Esophagus (tissue), 2 donors: ENCODE results near the gene SCAND1. TPM values are rescaled to one million over a fixed set of nuclear protein-coding genes. Genes with fewer than 3 reads are reported as not detected.
"Not testable (repeated sequence)": the region's sequence is repeated elsewhere in the genome, so short reads cannot be mapped to it uniquely, and the experiment has no call there.

ENCODE experiments used
- H3K27ac ChIP-seq, 2 donors: one replicate each; pipeline ENCODE4 v1.5.1; 2013; ENCODE audit warnings: low read depth in 2 of 2, mild to moderate bottlenecking in 2 of 2, inconsistent platforms in 1 of 2, low read length in 1 of 2, moderate library complexity in 1 of 2
- H3K27me3 ChIP-seq, 2 donors: one replicate each; pipeline ENCODE4 v1.6.1; 2013; ENCODE audit warnings: low read length in 2 of 2, control low read depth in 1 of 2, mild to moderate bottlenecking in 1 of 2; ENCODE audit not compliant: insufficient read depth in 2 of 2, control insufficient read depth in 1 of 2
- H3K36me3 ChIP-seq, 2 donors: one replicate each; pipeline ENCODE4 v1.6.1; 2013; ENCODE audit warnings: low read length in 1 of 2; ENCODE audit not compliant: control insufficient read depth in 2 of 2, insufficient read depth in 2 of 2
- H3K4me1 ChIP-seq, 2 donors: one replicate each; pipeline ENCODE4 v1.6.1; 2013; ENCODE audit warnings: low read length in 1 of 2; ENCODE audit not compliant: control insufficient read depth in 2 of 2, insufficient read depth in 2 of 2
- H3K4me3 ChIP-seq, 2 donors: one replicate each; pipeline ENCODE4 v1.5.1; 2013; ENCODE audit warnings: low read length in 2 of 2, mild to moderate bottlenecking in 2 of 2, low read depth in 1 of 2, moderate library complexity in 1 of 2
- H3K9me3 ChIP-seq, 2 donors: one replicate each; pipeline ENCODE4 v1.6.1; 2013; ENCODE audit warnings: mild to moderate bottlenecking in 2 of 2, low read depth in 1 of 2, low read length in 1 of 2, moderate library complexity in 1 of 2; ENCODE audit not compliant: control insufficient read depth in 2 of 2, insufficient read depth in 1 of 2
- WGBS, 2 donors: extraction: QIAGEN DNeasy Blood & Tissue Kit; methylation state at CpG; one replicate each; pipeline ENCODE4 v1.1.7; 2013; 5-methylcytosine and 5-hydroxymethylcytosine counted together
- polyA plus RNA-seq, 2 donors: library from polyadenylated mRNA; stranded (reverse); fragments of 200-250 nt; gene quantifications; one replicate each; pipeline ENCODE4 v1.2.3, GENCODE V29; 2013
- donor health status: healthy with polysubstance abuse.
- donor health status: Bipolar disorder and iron deficiency.

The SCAND1 gene
- polyA plus RNA-seq, result 100 to 1,000 TPM in 1 of 2 donors, 10 to 100 TPM in 1; 84.5 to 182 TPM

DNA sequence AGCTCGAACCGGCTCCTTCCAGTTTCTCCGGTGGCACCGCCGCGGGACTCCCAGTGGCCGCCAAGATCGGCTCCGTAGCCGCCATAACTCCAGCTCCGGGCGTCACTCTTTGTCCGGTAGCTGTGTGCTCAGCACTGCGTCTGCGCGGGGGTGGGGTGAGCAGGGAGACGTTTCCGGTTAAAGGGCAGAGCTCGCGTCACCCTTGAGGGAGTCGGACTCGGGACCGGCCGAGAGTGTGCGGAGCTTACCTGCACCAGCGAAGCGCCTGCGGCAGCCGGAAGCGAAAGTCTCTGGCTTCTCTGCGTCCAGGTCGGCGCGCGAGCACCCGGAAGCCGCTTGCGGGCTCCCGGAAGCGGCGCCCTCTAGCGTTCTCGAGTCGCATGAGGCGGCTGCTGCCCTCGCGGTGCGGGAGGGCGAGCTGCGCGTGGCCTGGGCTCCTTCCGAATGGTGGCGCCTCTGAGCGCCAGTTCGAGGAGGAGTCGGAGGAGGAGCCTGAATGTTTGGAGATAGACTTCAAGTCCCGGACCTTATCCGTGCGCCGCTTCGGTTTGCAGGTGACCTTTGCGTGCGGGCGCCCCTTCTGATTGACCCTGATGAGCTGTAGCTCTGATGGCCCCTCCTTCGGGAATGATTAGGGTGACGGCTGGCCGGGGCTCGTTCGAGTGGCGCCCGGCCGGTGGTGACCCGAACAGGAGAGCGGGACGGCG is at the start of gene SCAND1:
Gene SCAND1 (minus strand): TSS at position 303 of the 707 bp plus-strand sequence. CDS start 218 bp downstream, at position 85.
- Histone ChIP-seq H3K27me3 (no peaks in the 10 kb centered on the region), H3K4me3 (peak within 1 kb of the TSS; percentile 72 to 98), H3K27ac (peak within 1 kb of the TSS; percentile 100), H3K9me3 (no peaks in the 10 kb centered on the region), H3K36me3 (no peaks in the 10 kb centered on the region), H3K4me1 (no peaks in the 10 kb centered on the region)
- 0% methylated on average over 75 to 76 of the region's 76 CpGs for whole genome bisulfite sequencing, 2 donors

DNA sequence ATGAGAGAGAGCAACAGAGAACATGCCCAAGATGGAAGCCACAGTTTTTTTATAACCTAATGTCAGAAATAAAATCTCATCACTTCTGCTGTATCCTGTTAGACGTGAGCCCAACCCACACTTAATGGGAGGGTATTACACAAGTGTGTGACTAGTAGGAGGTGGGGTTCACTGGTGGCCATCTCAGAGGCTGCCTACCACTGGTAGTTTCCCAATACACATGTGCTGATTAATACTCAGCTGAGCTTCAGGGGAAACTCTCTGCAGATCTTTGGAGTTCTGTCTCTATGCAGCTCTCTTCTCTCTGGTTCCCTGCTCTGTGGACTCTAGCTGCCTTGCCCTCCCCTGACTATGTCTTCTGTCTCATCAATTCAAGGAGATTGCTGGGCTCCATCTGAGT is 49.7 kb upstream of the SCAND1 start:
- no peaks in the 10 kb centered on the region for H3K27me3 ChIP-seq
- H3K4me1 ChIP-seq, result no peaks in the 10 kb centered on the region
- H3K27ac ChIP-seq, result no peak overlapping the region
- H3K36me3 ChIP-seq, result no peaks in the 10 kb centered on the region
- H3K4me3 ChIP-seq, result no peak overlapping the region
- WGBS, 2 donors, result 68 to 70% methylated on average over 1 of the region's 1 CpG
- peaks cover 0 to 2% of the 10 kb centered on the region in 2 donors for H3K9me3 ChIP-seq

DNA sequence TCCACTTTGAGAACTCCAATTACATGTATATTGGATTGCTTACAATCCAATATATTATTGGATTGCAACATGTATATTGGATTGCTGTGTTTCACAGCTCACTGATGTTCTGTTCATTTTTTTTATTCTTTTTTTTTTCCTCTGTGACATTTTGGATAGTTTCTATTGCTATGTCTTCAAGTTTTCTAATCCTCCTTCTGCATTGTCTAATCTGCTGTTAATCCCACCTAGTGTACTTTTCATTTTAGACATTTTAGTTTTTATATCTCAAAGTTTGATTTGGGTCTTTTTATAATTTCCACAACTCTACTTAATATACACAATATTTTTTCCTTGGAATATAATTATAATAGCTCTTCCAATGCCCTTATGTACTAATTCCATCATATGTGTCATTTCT is 48.6 kb upstream of the SCAND1 start:
- peaks cover 0 to 2% of the 10 kb centered on the region in 2 donors for H3K9me3 ChIP-seq
- H3K36me3 ChIP-seq, result no peaks in the 10 kb centered on the region
- no peak overlapping the region for H3K27ac ChIP-seq
- no peaks in the 10 kb centered on the region for H3K4me1 ChIP-seq
- no peak overlapping the region for H3K4me3 ChIP-seq
- H3K27me3 ChIP-seq, result no peaks in the 10 kb centered on the region

DNA sequence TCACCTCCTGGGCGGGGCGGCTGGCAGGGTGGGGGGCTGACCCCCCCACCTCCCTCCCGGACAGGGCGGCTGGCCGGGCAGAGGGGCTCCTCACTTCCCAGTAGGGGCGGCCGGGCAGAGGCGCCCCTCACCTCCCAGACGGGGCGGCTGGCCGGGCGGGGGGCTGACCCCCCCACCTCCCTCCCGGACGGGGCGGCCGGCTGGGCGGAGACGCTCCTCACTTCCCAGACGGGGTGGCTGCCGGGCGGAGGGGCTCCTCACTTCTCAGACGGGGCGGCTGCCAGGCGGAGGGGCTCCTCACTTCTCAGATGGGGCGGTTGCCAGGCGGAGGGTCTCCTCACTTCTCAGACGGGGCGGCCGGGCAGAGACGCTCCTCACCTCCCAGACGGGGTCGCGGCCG is 47.0 kb upstream of the SCAND1 start:
- 93 to 96% methylated on average over 5 to 23 of the region's 34 CpGs for WGBS, 2 donors
- H3K27ac ChIP-seq, H3K9me3 ChIP-seq, H3K4me1 ChIP-seq, H3K36me3 ChIP-seq, H3K4me3 ChIP-seq, H3K27me3 ChIP-seq: not testable (repeated sequence)

DNA sequence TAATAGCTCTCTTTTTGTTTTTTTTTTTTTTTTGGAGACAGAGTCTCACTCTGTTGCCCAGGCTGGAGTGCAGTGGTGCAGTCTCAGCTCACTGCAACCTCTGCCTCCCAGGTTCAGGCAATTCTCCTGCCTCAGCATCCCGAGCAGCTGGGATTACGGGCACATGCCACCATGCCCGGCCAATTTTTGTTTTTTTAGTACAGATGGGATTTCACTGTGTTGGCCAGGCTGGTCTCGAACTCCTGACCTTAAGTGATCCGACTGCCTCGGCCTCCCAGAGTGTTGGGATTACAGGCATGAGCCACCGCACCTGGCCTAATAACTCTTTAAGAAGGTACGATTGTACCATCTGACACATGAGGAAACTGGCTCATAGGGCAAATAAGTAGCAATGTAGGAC is 42.2 kb upstream of the SCAND1 start:
- not testable (repeated sequence) for H3K27me3 ChIP-seq, H3K4me1 ChIP-seq, H3K9me3 ChIP-seq, H3K36me3 ChIP-seq, H3K4me3 ChIP-seq, H3K27ac ChIP-seq
- 95 to 96% methylated on average over 8 of the region's 8 CpGs for WGBS, 2 donors

DNA sequence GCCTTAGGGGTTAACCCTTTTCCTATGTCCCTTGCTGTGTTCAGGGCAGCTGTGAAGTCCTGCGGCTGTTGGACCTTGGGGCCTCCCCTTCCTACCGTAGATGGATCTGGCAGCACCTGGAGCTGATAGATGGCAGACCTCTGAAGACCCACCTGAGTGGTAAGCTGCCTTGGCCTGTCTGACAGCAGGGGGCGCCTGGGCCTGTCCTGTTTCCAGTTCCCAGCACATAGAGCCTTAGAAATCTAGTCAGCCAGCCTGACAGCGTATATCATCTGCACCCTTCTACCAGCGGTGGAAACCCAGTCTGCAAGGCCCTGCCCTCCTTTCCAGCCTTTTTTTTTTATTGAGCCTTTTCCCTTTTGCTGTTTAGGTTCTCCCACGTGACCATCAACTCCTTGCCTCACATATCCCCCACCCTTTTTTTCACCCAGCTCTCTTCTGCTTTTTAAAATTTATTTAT is 40.7 kb upstream of the SCAND1 start:
- no peak overlapping the region for H3K27ac ChIP-seq
- H3K36me3 ChIP-seq, result no peaks in the 10 kb centered on the region
- H3K27me3 ChIP-seq, result no peaks in the 10 kb centered on the region
- no peaks in the 10 kb centered on the region for H3K4me1 ChIP-seq
- H3K4me3 ChIP-seq, result no peak overlapping the region
- WGBS, 2 donors, result 1 to 4% methylated on average over 6 of the region's 6 CpGs
- H3K9me3 ChIP-seq, result no peaks in the 10 kb centered on the region

DNA sequence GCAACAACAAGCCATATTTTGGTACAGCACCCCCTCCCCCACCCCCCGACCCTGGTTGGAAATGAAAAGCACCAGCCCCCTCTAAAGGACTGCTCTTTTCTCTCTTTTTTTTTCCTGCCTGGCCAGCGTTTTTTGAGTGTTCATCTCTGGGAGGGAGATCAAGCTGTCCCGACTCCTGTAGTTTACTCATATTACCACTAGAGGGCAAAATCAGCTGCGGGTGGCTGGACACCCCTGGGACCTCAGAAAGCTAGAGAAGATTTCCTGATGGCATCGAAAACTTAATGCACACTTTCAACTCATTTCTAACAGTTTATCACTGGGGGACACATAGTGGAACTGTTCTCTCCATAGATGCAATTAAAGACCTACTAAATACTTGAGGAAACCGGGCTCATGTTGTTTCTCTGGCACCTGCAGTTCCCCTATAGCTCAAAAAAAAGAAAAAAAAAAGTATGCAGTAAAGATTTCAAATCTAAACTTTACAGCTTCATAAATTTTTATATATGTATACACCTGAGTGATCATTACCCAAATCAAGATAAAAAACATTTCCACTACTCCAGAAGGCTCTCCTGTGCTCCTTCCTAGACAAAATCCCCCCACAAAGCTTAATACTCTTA is 38.5 kb upstream of the SCAND1 start:
- Histone ChIP-seq H3K9me3 (no peaks in the 10 kb centered on the region), H3K4me1 (no peaks in the 10 kb centered on the region), H3K27me3 (no peaks in the 10 kb centered on the region), H3K36me3 (no peaks in the 10 kb centered on the region), H3K27ac (no peak overlapping the region), H3K4me3 (no peak overlapping the region)
- WGBS, 2 donors, result 1 to 2% methylated on average over 6 of the region's 6 CpGs

DNA sequence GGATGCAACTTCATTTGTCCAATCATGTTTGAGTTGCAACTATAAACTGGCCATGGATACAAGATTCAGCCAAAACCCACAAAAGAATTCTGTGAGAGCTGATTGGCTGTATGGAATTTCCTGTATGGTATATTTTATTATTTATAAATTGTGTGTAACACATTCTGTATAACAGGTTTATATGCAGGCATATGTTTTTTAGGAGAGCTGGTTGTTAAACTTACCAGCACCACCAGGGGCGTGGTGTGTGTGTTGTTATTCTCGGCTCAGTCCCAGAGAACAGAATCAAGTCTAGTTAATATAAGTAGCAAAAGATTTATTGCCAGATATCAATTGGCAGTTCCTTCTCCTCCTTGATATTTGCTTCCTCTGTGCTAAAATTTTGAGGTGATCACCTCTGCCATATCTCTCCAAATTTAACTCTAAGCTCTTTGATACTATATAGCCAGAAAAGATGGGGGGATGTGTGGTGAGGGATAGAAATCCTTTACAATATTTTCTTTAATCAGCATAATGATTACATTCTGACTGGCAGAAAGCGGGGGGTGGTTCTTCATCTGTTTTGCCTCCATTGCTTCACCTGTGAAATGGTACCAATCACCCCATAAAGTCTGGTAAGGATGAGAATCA is 37.0 kb upstream of the SCAND1 start:
- H3K27ac ChIP-seq, result no peak overlapping the region
- no peaks in the 10 kb centered on the region for H3K27me3 ChIP-seq
- H3K4me3 ChIP-seq, result no peak overlapping the region
- WGBS, 2 donors, result 30 to 41% methylated on average over 3 of the region's 3 CpGs
- no peaks in the 10 kb centered on the region for H3K9me3 ChIP-seq
- H3K4me1 ChIP-seq, result no peaks in the 10 kb centered on the region
- no peaks in the 10 kb centered on the region for H3K36me3 ChIP-seq

DNA sequence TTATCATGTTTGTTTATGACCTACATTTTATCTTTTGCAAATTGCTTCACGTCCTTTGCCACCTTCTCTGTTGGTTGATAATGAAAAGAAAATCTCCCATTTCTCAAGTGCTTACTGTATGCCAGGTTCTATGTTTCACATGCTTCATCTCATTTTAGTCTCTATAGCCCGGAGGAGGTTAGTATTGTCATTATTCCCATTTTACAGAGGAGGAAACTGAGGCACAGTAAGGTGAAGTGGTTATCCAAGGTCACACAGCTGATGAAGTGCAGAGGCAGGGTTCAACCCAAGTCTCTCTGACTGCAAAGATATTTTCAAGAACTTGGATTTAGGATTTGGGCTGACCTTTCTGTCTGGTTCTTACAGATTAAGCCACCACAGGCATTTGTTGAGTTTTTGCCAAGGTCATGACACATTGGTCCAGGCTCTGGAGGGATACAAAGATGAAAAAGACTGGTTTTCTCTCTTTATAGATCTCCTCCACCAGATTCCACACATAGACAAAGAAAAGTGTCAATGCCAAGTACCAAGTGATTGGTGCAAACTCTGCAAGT is 34.7 kb upstream of the SCAND1 start:
- H3K36me3 ChIP-seq, result no peaks in the 10 kb centered on the region
- no peaks in the 10 kb centered on the region for H3K27me3 ChIP-seq
- WGBS, 2 donors, result 74 to 78% methylated on average over 2 of the region's 2 CpGs

More for the DNA sequence above, 34.7 kb upstream of the SCAND1 start:
- Histone ChIP-seq H3K4me3 (no peak overlapping the region), H3K9me3 (no peaks in the 10 kb centered on the region), H3K4me1 (no peaks in the 10 kb centered on the region), H3K27ac (no peak overlapping the region)
